Measurements from ENCODE around the gene TDRD3.

The TDRD3 gene

GRCh38 chr13:60431108-60431700 is 34.2 kb downstream of the TDRD3 start:
- no peak overlapping the region for H3K4me2 ChIP-seq (ENCODE audit: low read length, poor library complexity, severe bottlenecking)
- no peak overlapping the region for H4K91ac ChIP-seq (ENCODE audit: low read length)
- no peak overlapping the region for H4K8ac ChIP-seq (ENCODE audit: low read length)
- H3K4ac ChIP-seq (ENCODE audit: low read depth in 1 of 2, low read length in 2 of 2) = no peak overlapping the region
- H2AFZ ChIP-seq (ENCODE audit: low read depth, low read length) = no peak overlapping the region
- DNase-seq = peak; percentile 67
- no peak overlapping the region for H2BK5ac ChIP-seq (ENCODE audit: low read depth, low read length, poor library complexity, severe bottlenecking)
- no peak overlapping the region for H3K23ac ChIP-seq (ENCODE audit: low read length in 2 of 2)
- H3K27ac ChIP-seq (ENCODE audit: low read length, poor library complexity, severe bottlenecking) = no peak overlapping the region
- H2AK5ac ChIP-seq (ENCODE audit: low read length, severe bottlenecking) = no peak overlapping the region
- no peak overlapping the region for H3K14ac ChIP-seq (ENCODE audit: low read length in 2 of 2)
- H3K4me3 ChIP-seq (ENCODE audit: insufficient read depth in 1 of 2, low read depth in 1 of 2, low read length in 2 of 2) = no peak overlapping the region
- no peaks in the 10 kb centered on the region for H3K27me3 ChIP-seq (ENCODE audit: control insufficient read depth in 1 of 2, insufficient read depth in 1 of 2, low read length in 2 of 2)
- no peak overlapping the region for H2BK120ac ChIP-seq (ENCODE audit: low read depth, low read length)
- no peak overlapping the region for H2BK15ac ChIP-seq (ENCODE audit: low read depth, poor library complexity, severe bottlenecking)
- H2BK12ac ChIP-seq (ENCODE audit: low read length in 2 of 2) = no peak overlapping the region
- peaks cover 6% of the 10 kb centered on the region for H3K79me1 ChIP-seq (replicated peaks; ENCODE audit: low read length, poor library complexity, severe bottlenecking)
- H3K4me1 ChIP-seq (ENCODE audit: control insufficient read depth, insufficient read depth, low read depth, low read length) = no peaks in the 10 kb centered on the region
- no peaks in the 10 kb centered on the region for H3K9me3 ChIP-seq (ENCODE audit: control insufficient read depth, low read length)
- H3K18ac ChIP-seq (ENCODE audit: low read depth in 1 of 2, low read length in 2 of 2) = no peak overlapping the region
- no peaks in the 10 kb centered on the region for H3K36me3 ChIP-seq (ENCODE audit: control insufficient read depth in 1 of 2, insufficient read depth in 2 of 2, low read depth in 1 of 2, low read length in 2 of 2)
- no peak overlapping the region for H3K9ac ChIP-seq (ENCODE audit: low read length)

GRCh38 chr13:60433505-60433904 is 36.5 kb downstream of the TDRD3 start:
- Histone ChIP-seq H3K9me3 (ENCODE audit: control insufficient read depth, low read length) (no peaks in the 10 kb centered on the region), H3K4ac (ENCODE audit: low read depth in 1 of 2, low read length in 2 of 2) (no peak overlapping the region), H3K9ac (ENCODE audit: low read length) (no peak overlapping the region), H3K14ac (ENCODE audit: low read length in 2 of 2) (no peak overlapping the region), H3K27ac (ENCODE audit: low read length, poor library complexity, severe bottlenecking) (no peak overlapping the region), H2BK120ac (ENCODE audit: low read depth, low read length) (no peak overlapping the region), H3K36me3 (ENCODE audit: control insufficient read depth in 1 of 2, insufficient read depth in 2 of 2, low read depth in 1 of 2, low read length in 2 of 2) (no peaks in the 10 kb centered on the region), H3K4me2 (ENCODE audit: low read length, poor library complexity, severe bottlenecking) (no peak overlapping the region), H3K4me3 (ENCODE audit: insufficient read depth in 1 of 2, low read depth in 1 of 2, low read length in 2 of 2) (no peak overlapping the region), H3K18ac (ENCODE audit: low read depth in 1 of 2, low read length in 2 of 2) (no peak overlapping the region), H2BK12ac (ENCODE audit: low read length in 2 of 2) (no peak overlapping the region), H3K27me3 (ENCODE audit: control insufficient read depth in 1 of 2, insufficient read depth in 1 of 2, low read length in 2 of 2) (no peaks in the 10 kb centered on the region), H2AK5ac (ENCODE audit: low read length, severe bottlenecking) (no peak overlapping the region), H2BK15ac (ENCODE audit: low read depth, poor library complexity, severe bottlenecking) (no peak overlapping the region), H2BK5ac (ENCODE audit: low read depth, low read length, poor library complexity, severe bottlenecking) (no peak overlapping the region), H4K8ac (ENCODE audit: low read length) (no peak overlapping the region), H4K91ac (ENCODE audit: low read length) (no peak overlapping the region), H3K23ac (ENCODE audit: low read length in 2 of 2) (no peak overlapping the region), H2AFZ (ENCODE audit: low read depth, low read length) (no peak overlapping the region), H3K4me1 (ENCODE audit: control insufficient read depth, insufficient read depth, low read depth, low read length) (no peaks in the 10 kb centered on the region), H3K79me1 (replicated peaks; ENCODE audit: low read length, poor library complexity, severe bottlenecking) (peaks cover 3% of the 10 kb centered on the region)
- 98% methylated on average over 5 of the region's 6 CpGs for WGBS
- DNase-seq = no peak

- Histone ChIP-seq H4K91ac (ENCODE audit: low read length) (no peak overlapping the region), H2BK5ac (ENCODE audit: low read depth, low read length, poor library complexity, severe bottlenecking) (no peak overlapping the region), H3K27me3 (ENCODE audit: control insufficient read depth in 1 of 2, insufficient read depth in 1 of 2, low read length in 2 of 2) (no peaks in the 10 kb centered on the region), H3K4me2 (ENCODE audit: low read length, poor library complexity, severe bottlenecking) (no peak overlapping the region), H3K14ac (ENCODE audit: low read length in 2 of 2) (no peak overlapping the region), H3K36me3 (ENCODE audit: control insufficient read depth in 1 of 2, insufficient read depth in 2 of 2, low read depth in 1 of 2, low read length in 2 of 2) (no peaks in the 10 kb centered on the region), H3K4me1 (ENCODE audit: control insufficient read depth, insufficient read depth, low read depth, low read length) (no peaks in the 10 kb centered on the region), H3K23ac (ENCODE audit: low read length in 2 of 2) (no peak overlapping the region), H3K79me1 (replicated peaks; ENCODE audit: low read length, poor library complexity, severe bottlenecking) (peaks cover 2% of the 10 kb centered on the region), H3K9ac (ENCODE audit: low read length) (no peak overlapping the region), H2BK15ac (ENCODE audit: low read depth, poor library complexity, severe bottlenecking) (no peak overlapping the region), H3K4ac (ENCODE audit: low read depth in 1 of 2, low read length in 2 of 2) (no peak overlapping the region), H3K27ac (ENCODE audit: low read length, poor library complexity, severe bottlenecking) (no peak overlapping the region), H2AFZ (ENCODE audit: low read depth, low read length) (no peak overlapping the region), H2BK12ac (ENCODE audit: low read length in 2 of 2) (no peak overlapping the region), H3K9me3 (ENCODE audit: control insufficient read depth, low read length) (no peaks in the 10 kb centered on the region), H2AK5ac (ENCODE audit: low read length, severe bottlenecking) (no peak overlapping the region), H2BK120ac (ENCODE audit: low read depth, low read length) (no peak overlapping the region), H4K8ac (ENCODE audit: low read length) (no peak overlapping the region), H3K4me3 (ENCODE audit: insufficient read depth in 1 of 2, low read depth in 1 of 2, low read length in 2 of 2) (no peak overlapping the region), H3K18ac (ENCODE audit: low read depth in 1 of 2, low read length in 2 of 2) (no peak overlapping the region)
- no peak for DNase-seq
- WGBS = 100% methylated on average over 1 of the region's 2 CpGs
Observed at GRCh38 chr13:60435762-60436374, 38.8 kb downstream of the TDRD3 start.

GRCh38 chr13:60439201-60439600 is 42.2 kb downstream of the TDRD3 start:
- H2BK12ac ChIP-seq (ENCODE audit: low read length in 2 of 2) = no peak overlapping the region
- no peak overlapping the region for H4K91ac ChIP-seq (ENCODE audit: low read length)
- no peaks in the 10 kb centered on the region for H3K9me3 ChIP-seq (ENCODE audit: control insufficient read depth, low read length)
- H3K27ac ChIP-seq (ENCODE audit: low read length, poor library complexity, severe bottlenecking) = no peak overlapping the region
- H3K27me3 ChIP-seq (ENCODE audit: control insufficient read depth in 1 of 2, insufficient read depth in 1 of 2, low read length in 2 of 2) = no peaks in the 10 kb centered on the region
- no peak overlapping the region for H2AFZ ChIP-seq (ENCODE audit: low read depth, low read length)
- H2BK15ac ChIP-seq (ENCODE audit: low read depth, poor library complexity, severe bottlenecking) = no peak overlapping the region
- no peak overlapping the region for H3K14ac ChIP-seq (ENCODE audit: low read length in 2 of 2)
- WGBS = no CpG with 5 or more reads among the region's 2 CpGs
- H3K36me3 ChIP-seq (ENCODE audit: control insufficient read depth in 1 of 2, insufficient read depth in 2 of 2, low read depth in 1 of 2, low read length in 2 of 2) = no peaks in the 10 kb centered on the region
- no peak overlapping the region for H2BK120ac ChIP-seq (ENCODE audit: low read depth, low read length)
- no peak overlapping the region for H4K8ac ChIP-seq (ENCODE audit: low read length)
- H3K4me3 ChIP-seq (ENCODE audit: insufficient read depth in 1 of 2, low read depth in 1 of 2, low read length in 2 of 2) = no peak overlapping the region
- no peak overlapping the region for H3K9ac ChIP-seq (ENCODE audit: low read length)
- H2BK5ac ChIP-seq (ENCODE audit: low read depth, low read length, poor library complexity, severe bottlenecking) = no peak overlapping the region
- no peak for DNase-seq
- no peak overlapping the region for H2AK5ac ChIP-seq (ENCODE audit: low read length, severe bottlenecking)
- H3K4ac ChIP-seq (ENCODE audit: low read depth in 1 of 2, low read length in 2 of 2) = no peak overlapping the region
- no peak overlapping the region for H3K18ac ChIP-seq (ENCODE audit: low read depth in 1 of 2, low read length in 2 of 2)
- no peaks in the 10 kb centered on the region for H3K4me1 ChIP-seq (ENCODE audit: control insufficient read depth, insufficient read depth, low read depth, low read length)
- H3K79me1 ChIP-seq (replicated peaks; ENCODE audit: low read length, poor library complexity, severe bottlenecking) = peaks cover 4% of the 10 kb centered on the region
- H3K4me2 ChIP-seq (ENCODE audit: low read length, poor library complexity, severe bottlenecking) = no peak overlapping the region
- no peak overlapping the region for H3K23ac ChIP-seq (ENCODE audit: low read length in 2 of 2)

Measured in mesenchymal stem cell (in vitro differentiated cells and primary cell).